Chondrocyte (in vitro differentiated cells): ENCODE data around the gene CPA5. TPM values are rescaled to one million over a fixed set of nuclear protein-coding genes. Genes with fewer than 3 reads are reported as not detected.

Experiments used
- DNase-seq: peaks from one replicate; pipeline ENCODE4 v3.0.0; 2021; ENCODE audit warnings: mixed read lengths, low spot score
- H3K27ac Mint-ChIP-seq: one replicate; pipeline ENCODE4 v1.8.0; 2021; ENCODE audit warnings: mild to moderate bottlenecking, moderate library complexity, mixed read lengths; ENCODE audit not compliant: unreplicated experiment
- H3K27me3 Mint-ChIP-seq: 2 replicates; pipeline ENCODE4 v1.8.0; 2021; ENCODE audit warnings: low read depth, mixed read lengths
- H3K36me3 Mint-ChIP-seq: 2 replicates; pipeline ENCODE4 v1.8.0; 2021; ENCODE audit warnings: low read depth, mixed read lengths
- H3K4me1 Mint-ChIP-seq: 2 replicates; pipeline ENCODE4 v1.8.0; 2021; ENCODE audit warnings: low read depth, mild to moderate bottlenecking, mixed read lengths
- H3K4me3 Mint-ChIP-seq: one replicate; pipeline ENCODE4 v1.8.0; 2021; ENCODE audit warnings: mild to moderate bottlenecking, moderate library complexity, mixed read lengths; ENCODE audit not compliant: unreplicated experiment
- H3K9me3 Mint-ChIP-seq: 2 replicates; pipeline ENCODE4 v1.8.0; 2021; ENCODE audit warnings: low read depth, mixed read lengths
- CTCF ChIP-seq: fragments of 200-600 bp; sonication (generic); IDR thresholded peaks from 2 replicates; pipeline ENCODE4 v1.5.0; 2021; ENCODE audit warnings: antibody characterized with exemption, mild to moderate bottlenecking, moderate library complexity
- total RNA-seq: library from RNA; stranded (reverse); gene quantifications from 3 replicates; pipeline ENCODE4 v1.2.1, GENCODE V29; 2021

The CPA5 gene
- total RNA-seq, 1 donor from 2014 or later, result not detected

- H3K4me1 Mint-ChIP-seq, result peaks cover 63% of the 10 kb centered on the region
- H3K9me3 Mint-ChIP-seq, result no peaks in the 10 kb centered on the region
- H3K27me3 Mint-ChIP-seq, result no peaks in the 10 kb centered on the region
- H3K36me3 Mint-ChIP-seq, result peaks cover 8% of the 10 kb centered on the region
- no peak for TF ChIP-seq CTCF
- DNase-seq, result no peak
- peak overlapping the region; percentile 49 for H3K27ac Mint-ChIP-seq
- H3K4me3 Mint-ChIP-seq, result no peak overlapping the region
Observed at GRCh38 chr7:130398526-130399090, 54.0 kb downstream of the CPA5 start.

- no peaks in the 10 kb centered on the region for H3K9me3 Mint-ChIP-seq
- no peak overlapping the region for H3K4me3 Mint-ChIP-seq
- peaks cover 60% of the 10 kb centered on the region for H3K4me1 Mint-ChIP-seq
- H3K27ac Mint-ChIP-seq, result peak overlapping the region; percentile 96
- no peak for DNase-seq
- H3K27me3 Mint-ChIP-seq, result no peaks in the 10 kb centered on the region
- peaks cover 8% of the 10 kb centered on the region for H3K36me3 Mint-ChIP-seq
- TF ChIP-seq CTCF, result no peak
Observed at GRCh38 chr7:130400120-130400572, 55.5 kb downstream of the CPA5 start.

GRCh38 chr7:130401101-130401500, 56.5 kb downstream of the CPA5 start:
- TF ChIP-seq CTCF, result no peak
- no peaks in the 10 kb centered on the region for H3K27me3 Mint-ChIP-seq
- peaks cover 53% of the 10 kb centered on the region for H3K4me1 Mint-ChIP-seq
- DNase-seq, result no peak
- no peak overlapping the region for H3K4me3 Mint-ChIP-seq
- H3K9me3 Mint-ChIP-seq, result no peaks in the 10 kb centered on the region
- H3K27ac Mint-ChIP-seq, result peak overlapping the region; percentile 96
- H3K36me3 Mint-ChIP-seq, result peaks cover 8% of the 10 kb centered on the region

GRCh38 chr7:130401578-130401977, 57.0 kb downstream of the CPA5 start:
- H3K4me1 Mint-ChIP-seq, result peaks cover 48% of the 10 kb centered on the region
- H3K36me3 Mint-ChIP-seq, result peaks cover 8% of the 10 kb centered on the region
- peak overlapping the region; percentile 8 for H3K27ac Mint-ChIP-seq
- no peak for TF ChIP-seq CTCF
- H3K9me3 Mint-ChIP-seq, result no peaks in the 10 kb centered on the region
- DNase-seq, result no peak
- no peak overlapping the region for H3K4me3 Mint-ChIP-seq
- H3K27me3 Mint-ChIP-seq, result no peaks in the 10 kb centered on the region

GRCh38 chr7:130405003-130405402, 60.4 kb downstream of the CPA5 start:
- Mint-ChIP-seq H3K9me3 (no peaks in the 10 kb centered on the region), H3K4me3 (no peak overlapping the region), H3K27ac (no peak overlapping the region), H3K27me3 (no peaks in the 10 kb centered on the region), H3K4me1 (peaks cover 26% of the 10 kb centered on the region), H3K36me3 (peaks cover 5% of the 10 kb centered on the region)
- TF ChIP-seq CTCF, result no peak
- no peak for DNase-seq
